ENCODE results near the gene CFAP45.
A peak's percentile ranks its signal among the peaks of the same experiment; 100 is the strongest.

Gene CFAP45

GRCh38 chr1:159936273-159936904 is 36.4 kb upstream of the CFAP45 start:
- in situ Hi-C loops (cut with MboI; ENCODE audit: low sequenced_read_pairs, unreplicated experiment): loop anchor here (10.0 kb wide), 1 partner anchor 68 kb away; no protein-coding TSS in a partner anchor
- TF ChIP-seq CTCF (IDR thresholded peaks at IDR 0.05; ENCODE audit: borderline replicate concordance, control extremely low read depth, extremely low read depth, insufficient read depth, missing control alignments): peak; percentile 94
- DNase-seq (ENCODE audit: low spot score): peak; percentile 89

- peak; percentile 48 for DNase-seq (ENCODE audit: low spot score)
- no peak for TF ChIP-seq CTCF (IDR thresholded peaks at IDR 0.05; ENCODE audit: borderline replicate concordance, control extremely low read depth, extremely low read depth, insufficient read depth, missing control alignments)
- in situ Hi-C loops (cut with MboI; ENCODE audit: low sequenced_read_pairs, unreplicated experiment): loop anchor here (10.0 kb wide), 1 partner anchor 69 kb away; no protein-coding TSS in a partner anchor
These were observed 35.8 kb upstream of the CFAP45 start for GRCh38 chr1:159935719-159936272.

- TF ChIP-seq CTCF (IDR thresholded peaks at IDR 0.05; ENCODE audit: borderline replicate concordance, control extremely low read depth, extremely low read depth, insufficient read depth, missing control alignments): no peak
- in situ Hi-C loops (cut with MboI; ENCODE audit: low sequenced_read_pairs, unreplicated experiment): loop anchor here (10.0 kb wide), 1 partner anchor 69 kb away; no protein-coding TSS in a partner anchor
- no peak for DNase-seq (ENCODE audit: low spot score)
These were observed 35.3 kb upstream of the CFAP45 start for GRCh38 chr1:159935305-159935704.

GRCh38 chr1:159934136-159935039 is 34.4 kb upstream of the CFAP45 start:
- no peak for DNase-seq (ENCODE audit: low spot score)
- no peak for TF ChIP-seq CTCF (IDR thresholded peaks at IDR 0.05; ENCODE audit: borderline replicate concordance, control extremely low read depth, extremely low read depth, insufficient read depth, missing control alignments)
- in situ Hi-C loops (cut with MboI; ENCODE audit: low sequenced_read_pairs, unreplicated experiment): loop anchor here (10.0 kb wide), 1 partner anchor 70 kb away; no protein-coding TSS in a partner anchor

GRCh38 chr1:159933347-159933746 is 33.4 kb upstream of the CFAP45 start:
- in situ Hi-C loops (cut with MboI; ENCODE audit: low sequenced_read_pairs, unreplicated experiment): loop anchor here (10.0 kb wide), 1 partner anchor 71 kb away; no protein-coding TSS in a partner anchor
- TF ChIP-seq CTCF (IDR thresholded peaks at IDR 0.05; ENCODE audit: borderline replicate concordance, control extremely low read depth, extremely low read depth, insufficient read depth, missing control alignments): no peak
- no peak for DNase-seq (ENCODE audit: low spot score)

Data from GM13976 (cell line).